A549 treated with AZD2906 at 1 μM for 4 hours (cell line): ENCODE data around the gene CA6. TPM values are rescaled to one million over a fixed set of nuclear protein-coding genes. Genes with fewer than 3 reads are reported as not detected.

Experiments
- total RNA-seq: library from RNA; stranded (reverse); fragments of 200-300 nt; extraction: Qiagen RNA extraction; gene quantifications from 5 replicates; pipeline ENCODE4 v1.2.3, GENCODE V29; 2022

Gene CA6
- not detected in 5 replicates for total RNA-seq

GRCh38 chr1:8945568-8945967 is at the start of gene CA6:
Gene CA6 (plus strand): TSS chr1:8945868. CDS start chr1:8945887, 19 bp downstream.

Other genes with a start within 250 kb of the CA6 start
- 22.2 to 28.3 TPM (median 26.2 TPM) in 5 replicates for gene RERE, start 128.2 kb upstream of the CA6 start, total RNA-seq
- 2,720 to 3,112 TPM (median 2,797 TPM) in 5 replicates for gene ENO1, start 67.2 kb upstream of the CA6 start, total RNA-seq
- gene SLC2A7, start 80.6 kb downstream of the CA6 start, total RNA-seq: 0.06 TPM in 1 of 5 replicates, not detected in the others
- 0.29 to 0.77 TPM (median 0.67 TPM) in 5 replicates for gene SLC2A5, start 123.8 kb downstream of the CA6 start, total RNA-seq
- 4.3 to 7.9 TPM (median 4.5 TPM) in 5 replicates for gene GPR157, start 183.2 kb downstream of the CA6 start, total RNA-seq